Endodermal cell (in vitro differentiated cells): ENCODE measurements around the gene SOS1. TPM values are rescaled to one million over a fixed set of nuclear protein-coding genes. Genes with fewer than 3 reads are reported as not detected.

Experiments used
- DNase-seq: peaks from one replicate; pipeline ENCODE4 v3.0.0-alpha.2; 2017
- H3K27ac ChIP-seq: 2 replicates; pipeline ENCODE4 v1.5.1; 2013; ENCODE audit warnings: mild to moderate bottlenecking, low read depth, low read length, moderate library complexity
- H3K27me3 ChIP-seq: 2 replicates; pipeline ENCODE4 v1.6.1; 2013; ENCODE audit warnings: mild to moderate bottlenecking, low read length, moderate library complexity; ENCODE audit not compliant: insufficient read depth, control insufficient read depth, poor library complexity, severe bottlenecking
- H3K36me3 ChIP-seq: 2 replicates; pipeline ENCODE4 v1.7.0; 2013; ENCODE audit warnings: mild to moderate bottlenecking, low read length, moderate library complexity; ENCODE audit not compliant: control insufficient read depth, insufficient read depth
- H3K4me1 ChIP-seq: one replicate; pipeline ENCODE4 v1.7.0; 2013; ENCODE audit warnings: low read length; ENCODE audit not compliant: control insufficient read depth, insufficient read depth
- H3K4me3 ChIP-seq: 2 replicates; pipeline ENCODE4 v1.5.1; 2013; ENCODE audit warnings: mild to moderate bottlenecking, low read length, moderate library complexity
- H3K9ac ChIP-seq: 2 replicates; pipeline ENCODE4 v1.6.1; 2013; ENCODE audit warnings: mild to moderate bottlenecking, low read length, moderate library complexity; ENCODE audit not compliant: poor library complexity, severe bottlenecking; ENCODE audit errors: extremely low read depth
- H3K9me3 ChIP-seq: 2 replicates; pipeline ENCODE4 v1.6.1; 2013; ENCODE audit warnings: mild to moderate bottlenecking, low read length, moderate library complexity; ENCODE audit not compliant: control insufficient read depth
- H3K27ac Mint-ChIP-seq: 2 replicates; pipeline ENCODE4 v1.8.0; 2020; ENCODE audit warnings: mixed read lengths
- H3K27me3 Mint-ChIP-seq: 2 replicates; pipeline ENCODE4 v1.8.0; 2021; ENCODE audit warnings: mild to moderate bottlenecking, mixed read lengths; ENCODE audit not compliant: insufficient read depth
- H3K36me3 Mint-ChIP-seq: 2 replicates; pipeline ENCODE4 v1.8.0; 2020; ENCODE audit warnings: low read depth, mixed read lengths
- H3K4me1 Mint-ChIP-seq: 2 replicates; pipeline ENCODE4 v1.8.0; 2020; ENCODE audit warnings: mixed read lengths
- H3K4me3 Mint-ChIP-seq: 2 replicates; pipeline ENCODE4 v1.8.0; 2020; ENCODE audit warnings: mild to moderate bottlenecking, moderate library complexity, mixed read lengths
- H3K9me3 Mint-ChIP-seq: 2 replicates; pipeline ENCODE4 v1.8.0; 2020; ENCODE audit warnings: mild to moderate bottlenecking, mixed read lengths
- WGBS, 2 experiments: methylation state at CpG; one replicate each; pipeline versions ENCODE4 v1.1.5 to v1.1.7; 2013; ENCODE audit warnings: missing lambda C conversion rate in 2 of 2, mixed read lengths in 1 of 2; ENCODE audit not compliant: insufficient coverage in 1 of 2, insufficient read length in 1 of 2; 5-methylcytosine and 5-hydroxymethylcytosine counted together
- total RNA-seq, 2 donors: library from RNA; stranded (reverse); fragmentation: NEBNext Ultra II Directional in 1 of 2; extraction: Animal tissue kit (Norgen Biotek cat#: 25700) in 1 of 2; gene quantifications; 2 replicates in 1 of 2; 3 replicates in 1 of 2; pipeline ENCODE4 v1.2.1, GENCODE V29; 2021
- TF ChIP-seq, protein P1 (sequence below): fragments of 200-600 bp; sonication (generic); conservative IDR thresholded peaks from 2 replicates; pipeline ENCODE4 v1.5.0; 2021; ENCODE audit warnings: antibody characterized with exemption, mild to moderate bottlenecking

Gene SOS1
- total RNA-seq, 2 donors from 2014 or later, result 34.0 to 39.0 TPM

DNA sequence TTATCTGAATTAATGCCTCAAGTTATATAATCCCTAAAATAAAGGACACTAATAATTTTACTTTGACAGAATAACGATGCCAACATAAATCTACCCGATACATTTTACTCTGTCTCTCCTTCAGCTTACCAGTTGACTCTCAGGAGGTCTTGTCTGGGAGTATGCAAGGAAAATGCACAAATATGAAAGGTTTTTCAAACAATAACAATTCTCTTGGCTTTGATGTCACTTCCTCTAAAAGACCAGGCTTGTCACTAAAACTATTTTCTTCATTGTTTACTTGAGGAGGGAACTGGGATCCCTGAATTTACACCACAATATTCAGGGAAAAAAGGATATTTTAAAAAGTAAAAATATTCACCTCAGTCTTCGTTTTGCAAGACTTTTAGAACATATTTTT is 97.2 kb downstream of the SOS1 start:
- DNase-seq, result no peak
- H3K27me3 ChIP-seq, result no peaks in the 10 kb centered on the region
- no peak overlapping the region for H3K27ac ChIP-seq
- no peak overlapping the region for H3K27ac Mint-ChIP-seq
- no peaks in the 10 kb centered on the region for H3K4me1 Mint-ChIP-seq
- no peaks in the 10 kb centered on the region for H3K27me3 Mint-ChIP-seq
- TF ChIP-seq, protein P1, sequence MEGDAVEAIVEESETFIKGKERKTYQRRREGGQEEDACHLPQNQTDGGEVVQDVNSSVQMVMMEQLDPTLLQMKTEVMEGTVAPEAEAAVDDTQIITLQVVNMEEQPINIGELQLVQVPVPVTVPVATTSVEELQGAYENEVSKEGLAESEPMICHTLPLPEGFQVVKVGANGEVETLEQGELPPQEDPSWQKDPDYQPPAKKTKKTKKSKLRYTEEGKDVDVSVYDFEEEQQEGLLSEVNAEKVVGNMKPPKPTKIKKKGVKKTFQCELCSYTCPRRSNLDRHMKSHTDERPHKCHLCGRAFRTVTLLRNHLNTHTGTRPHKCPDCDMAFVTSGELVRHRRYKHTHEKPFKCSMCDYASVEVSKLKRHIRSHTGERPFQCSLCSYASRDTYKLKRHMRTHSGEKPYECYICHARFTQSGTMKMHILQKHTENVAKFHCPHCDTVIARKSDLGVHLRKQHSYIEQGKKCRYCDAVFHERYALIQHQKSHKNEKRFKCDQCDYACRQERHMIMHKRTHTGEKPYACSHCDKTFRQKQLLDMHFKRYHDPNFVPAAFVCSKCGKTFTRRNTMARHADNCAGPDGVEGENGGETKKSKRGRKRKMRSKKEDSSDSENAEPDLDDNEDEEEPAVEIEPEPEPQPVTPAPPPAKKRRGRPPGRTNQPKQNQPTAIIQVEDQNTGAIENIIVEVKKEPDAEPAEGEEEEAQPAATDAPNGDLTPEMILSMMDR, result no peak
- no peaks in the 10 kb centered on the region for H3K9me3 ChIP-seq
- no peaks in the 10 kb centered on the region for H3K4me1 ChIP-seq
- peaks cover 22% of the 10 kb centered on the region for H3K36me3 Mint-ChIP-seq
- no peak overlapping the region for H3K9ac ChIP-seq
- no peak overlapping the region for H3K4me3 Mint-ChIP-seq
- H3K9me3 Mint-ChIP-seq, result no peaks in the 10 kb centered on the region
- no peak overlapping the region for H3K4me3 ChIP-seq
- H3K36me3 ChIP-seq, result peaks cover 33% of the 10 kb centered on the region
- WGBS, 2 experiments, result 92% methylated on average over 3 of the region's 3 CpGs; no CpG with 5 or more reads in 1 of the 2 experiments

DNA sequence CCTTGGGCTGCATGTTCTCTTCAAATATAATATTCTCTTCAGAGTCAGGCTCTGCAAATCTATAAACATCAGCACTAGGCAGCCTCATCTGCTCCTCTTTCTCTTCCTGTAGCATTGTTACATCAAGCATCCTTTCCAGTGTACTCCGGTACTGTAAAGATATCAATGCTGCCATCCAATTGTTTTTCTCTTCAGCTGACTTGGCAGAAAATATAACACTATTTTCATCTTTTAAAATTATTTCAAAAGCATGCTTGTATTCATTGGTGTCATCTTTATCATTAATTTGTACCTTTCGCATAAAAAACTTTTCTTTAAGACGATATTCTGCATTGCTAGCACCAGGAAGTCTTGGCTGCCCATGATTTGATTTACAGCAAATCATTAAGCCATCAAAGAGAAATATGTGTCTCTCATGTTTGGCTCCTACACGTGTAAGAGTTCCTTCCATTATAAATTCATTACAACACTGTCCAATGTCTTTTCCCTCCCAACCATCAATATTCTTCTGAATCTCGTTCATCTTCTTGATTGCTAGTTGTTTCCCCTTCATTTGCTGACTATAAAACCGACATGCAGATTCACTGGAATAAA is 98.1 kb downstream of the SOS1 start:
- Histone ChIP-seq H3K4me3 (no peak overlapping the region), H3K27me3 (no peaks in the 10 kb centered on the region), H3K9me3 (no peaks in the 10 kb centered on the region), H3K9ac (no peak overlapping the region), H3K27ac (no peak overlapping the region), H3K36me3 (peaks cover 33% of the 10 kb centered on the region), H3K4me1 (no peaks in the 10 kb centered on the region)
- no peaks in the 10 kb centered on the region for H3K27me3 Mint-ChIP-seq
- TF ChIP-seq, protein P1, result no peak
- DNase-seq, result no peak
- H3K4me3 Mint-ChIP-seq, result no peak overlapping the region
- H3K4me1 Mint-ChIP-seq, result no peaks in the 10 kb centered on the region
- peaks cover 16% of the 10 kb centered on the region for H3K36me3 Mint-ChIP-seq
- whole genome bisulfite sequencing, 2 experiments, result 88 to 92% methylated on average over 5 to 6 of the region's 6 CpGs
- H3K9me3 Mint-ChIP-seq, result no peaks in the 10 kb centered on the region
- H3K27ac Mint-ChIP-seq, result no peak overlapping the region

DNA sequence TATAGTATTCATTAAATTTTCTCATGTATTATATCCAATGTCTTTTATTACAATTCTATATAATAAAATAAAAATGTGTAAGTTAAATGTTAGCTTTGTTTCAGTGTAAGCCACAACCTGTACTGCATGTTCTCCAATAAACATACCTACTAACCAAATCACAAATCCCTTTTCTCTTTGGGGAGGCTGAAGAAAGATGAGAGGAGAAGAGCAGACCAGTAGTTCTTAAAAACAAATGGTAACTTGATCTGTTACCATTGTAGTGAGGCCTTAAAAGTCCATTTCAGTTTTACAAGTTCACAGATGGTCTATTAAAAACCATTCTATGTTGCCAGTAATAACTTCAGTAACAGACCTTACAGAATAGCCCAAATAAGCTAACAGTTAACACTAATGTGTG is 100.5 kb downstream of the SOS1 start:
- Histone ChIP-seq H3K9me3 (no peaks in the 10 kb centered on the region), H3K4me3 (no peak overlapping the region), H3K36me3 (peaks cover 33% of the 10 kb centered on the region), H3K4me1 (no peaks in the 10 kb centered on the region), H3K9ac (no peak overlapping the region), H3K27me3 (no peaks in the 10 kb centered on the region), H3K27ac (no peak overlapping the region)
- Mint-ChIP-seq H3K27ac (no peak overlapping the region), H3K27me3 (no peaks in the 10 kb centered on the region), H3K4me3 (no peak overlapping the region), H3K36me3 (peaks cover 9% of the 10 kb centered on the region), H3K4me1 (no peaks in the 10 kb centered on the region), H3K9me3 (no peaks in the 10 kb centered on the region)
- DNase-seq, result no peak
- TF ChIP-seq, protein P1, result no peak
